Endothelial cell of umbilical vein (primary cell): ENCODE data around the gene GPR42. TPM values are rescaled to one million over a fixed set of nuclear protein-coding genes. Genes with fewer than 3 reads are reported as not detected.

Experiments used
- BruUV-seq: library from RNA; stranded (reverse); fragments of 400-500 nt; replicated peaks from 2 replicates; lab custom pipeline; 2021; lab: Mats Ljungman, UMichigan
- CTCF ChIA-PET: fragments of 300-600, 350-600 bp; sonication (Branson Sonifier 250); formaldehyde crosslinking; loops from one replicate; lab custom pipeline; 2021; ENCODE audit warnings: antibody characterized with exemption, inconsistent platforms; lab: Charles Lee
- POLR2A ChIA-PET: fragments of 300-600, 350-600 bp; sonication (Branson Sonifier 250); formaldehyde crosslinking; loops from one replicate; lab custom pipeline; 2021; ENCODE audit warnings: antibody characterized with exemption, inconsistent platforms; lab: Charles Lee
- DNase-seq: peaks from one replicate; pipeline ENCODE4 v3.0.0-alpha.2; 2011; ENCODE audit warnings: low read depth, low spot score
- FAIRE-seq: peaks from 2 replicates; lab custom pipeline; 2011; peaks lifted over from hg19 to GRCh38; lab: Jason Lieb, UNC
- H2AFZ ChIP-seq: 2 replicates; pipeline ENCODE4 v1.6.0; 2012; ENCODE audit warnings: low read depth, low read length, control low read depth, inconsistent platforms
- H3K27ac ChIP-seq: 2 replicates; pipeline ENCODE4 v1.5.1; 2011; ENCODE audit warnings: low read depth, mild to moderate bottlenecking, control low read depth, low read length, moderate library complexity; ENCODE audit not compliant: insufficient read depth
- H3K27me3 ChIP-seq, 2 experiments: 2 replicates each; pipeline versions ENCODE4 v1.6.0 to v1.6.1; 2011; ENCODE audit warnings: low read length in 2 of 2, mixed read lengths in 1 of 2; ENCODE audit not compliant: control insufficient read depth in 2 of 2, insufficient read depth in 2 of 2
- H3K36me3 ChIP-seq, 2 experiments: 2 replicates in 1 of 2; 3 replicates in 1 of 2; pipeline ENCODE4 v1.5.1; 2011; ENCODE audit warnings: low read length in 2 of 2, mild to moderate bottlenecking in 1 of 2, moderate library complexity in 1 of 2; ENCODE audit not compliant: control insufficient read depth in 2 of 2, insufficient read depth in 2 of 2; ENCODE audit errors: extremely low read depth in 1 of 2
- H3K4me1 ChIP-seq: 3 replicates; pipeline ENCODE4 v1.5.1; 2011; ENCODE audit warnings: mild to moderate bottlenecking, low read length; ENCODE audit not compliant: control insufficient read depth, insufficient read depth; ENCODE audit errors: extremely low read depth
- H3K4me2 ChIP-seq: 2 replicates; pipeline ENCODE4 v1.6.1; 2011; ENCODE audit warnings: low read length, control low read depth, mixed read lengths; ENCODE audit not compliant: insufficient read depth
- H3K4me3 ChIP-seq, 3 experiments: fragments of 200-600 bp in 1 of 3; sonication (generic), shearing (Covaris generic) in 1 of 3; replicated peaks in 1 of 3; 2 replicates each; pipeline ENCODE4 v1.5.1; 2011 to 2016; ENCODE audit warnings: control low read depth in 3 of 3, low read length in 3 of 3, mild to moderate bottlenecking in 2 of 3, inconsistent platforms in 1 of 3, low read depth in 1 of 3, moderate library complexity in 1 of 3; ENCODE audit not compliant: insufficient read depth in 1 of 3
- H3K79me2 ChIP-seq: 2 replicates; pipeline ENCODE4 v1.6.0; 2012; ENCODE audit warnings: low read length, inconsistent platforms; ENCODE audit not compliant: control insufficient read depth, insufficient read depth
- H3K9ac ChIP-seq: replicated peaks from 2 replicates; pipeline ENCODE3; 2011; ENCODE audit warnings: low read length, control low read depth; ENCODE audit not compliant: insufficient read depth; ENCODE audit errors: extremely low read depth
- H3K9me1 ChIP-seq: replicated peaks from 3 replicates; pipeline ENCODE4 v1.6.0; 2011; ENCODE audit warnings: mild to moderate bottlenecking, low read length; ENCODE audit not compliant: control insufficient read depth, insufficient read depth; ENCODE audit errors: extremely low read depth
- H3K9me3 ChIP-seq: replicated peaks from 2 replicates; pipeline ENCODE4 v1.5.1; 2012; ENCODE audit warnings: low read length, inconsistent platforms; ENCODE audit not compliant: control insufficient read depth, insufficient read depth
- H4K20me1 ChIP-seq: replicated peaks from 2 replicates; pipeline ENCODE3; 2011; ENCODE audit warnings: mild to moderate bottlenecking, low read length; ENCODE audit not compliant: control insufficient read depth, insufficient read depth; ENCODE audit errors: extremely low read depth
- EZH2 ChIP-seq: IDR thresholded peaks from 2 replicates; pipeline ENCODE4 v1.6.1; 2012; ENCODE audit warnings: borderline replicate concordance, low read depth, mild to moderate bottlenecking, moderate library complexity, low read length, inconsistent platforms; ENCODE audit not compliant: severe bottlenecking
- FOS ChIP-seq: IDR thresholded peaks from 2 replicates; pipeline ENCODE4 v1.6.1; 2011; ENCODE audit warnings: mild to moderate bottlenecking, low read length, moderate library complexity, borderline replicate concordance; ENCODE audit not compliant: insufficient read depth
- GATA2 ChIP-seq: IDR thresholded peaks from 2 replicates; pipeline ENCODE4 v1.7.0; 2011; ENCODE audit warnings: low read depth, mild to moderate bottlenecking, moderate library complexity, mixed read lengths, low read length; ENCODE audit not compliant: insufficient read length, insufficient read depth
- JUN ChIP-seq: IDR thresholded peaks from 2 replicates; pipeline ENCODE4 v1.6.1; 2011; ENCODE audit warnings: borderline replicate concordance, low read depth; ENCODE audit not compliant: insufficient read length, insufficient read depth
- MYC ChIP-seq: IDR thresholded peaks from one replicate; pipeline ENCODE4 v1.6.1; 2011; ENCODE audit warnings: mild to moderate bottlenecking, low read depth, low read length
- POLR2A ChIP-seq: IDR thresholded peaks from 2 replicates; pipeline ENCODE4 v1.6.1; 2012; ENCODE audit warnings: low read depth, mild to moderate bottlenecking, control low read depth, low read length
- POLR2AphosphoS5 ChIP-seq: IDR thresholded peaks from 2 replicates; pipeline ENCODE4 v1.6.1; 2012; ENCODE audit warnings: low read depth, mild to moderate bottlenecking, control low read depth, low read length, moderate library complexity; ENCODE audit not compliant: insufficient read depth
- dilution Hi-C: fragments of 300-500 bp; cut with MboI; formaldehyde crosslinking; loops from one replicate; pipeline ENCODE4 v1.15.0; 2019; ENCODE audit warnings: low sequenced_read_pairs; ENCODE audit not compliant: extremely low pct_ligation_motif_present
- intact Hi-C: fragments of 100-400 bp; cut with micrococcal nuclease; formaldehyde crosslinking; loops from one replicate; pipeline ENCODE4 v1.10.0; 2022
- polyA plus RNA-seq, 4 experiments: library from polyadenylated mRNA; depleted of rRNA in 3 of 4; stranded (reverse) in 3 of 4; unstranded in 1 of 4; fragments of >200 nt; gene quantifications; 2 replicates each; pipeline versions ENCODE4 v1.2.1 to v1.2.3, GENCODE V29; 2011 to 2012; ENCODE audit warnings: missing spikeins in 1 of 4
- total RNA-seq: library from RNA; stranded (reverse); gene quantifications from 2 replicates; pipeline ENCODE4 v1.2.3, GENCODE V29; 2021
- TF ChIP-seq, protein P1 (sequence below): IDR thresholded peaks from 2 replicates; pipeline ENCODE4 v1.6.1; 2011; ENCODE audit not compliant: insufficient read depth, insufficient read length
- TF ChIP-seq, protein P2 (sequence below), 2 donors: IDR thresholded peaks; 1 replicate in 1 of 2; 2 replicates in 1 of 2; pipeline ENCODE4 v1.5.1; 2011; ENCODE audit warnings: low read length in 2 of 2, mild to moderate bottlenecking in 2 of 2, moderate library complexity in 2 of 2, control low read depth in 1 of 2, inconsistent platforms in 1 of 2, low read depth in 1 of 2; ENCODE audit not compliant: insufficient read depth in 1 of 2; ENCODE audit errors: extremely low read depth in 1 of 2

The GPR42 gene
- total and polyA plus RNA-seq, 2 donors (not counting 3 experiments of a cell fraction or from before 2014, with no cell fraction given) = not detected

DNA sequence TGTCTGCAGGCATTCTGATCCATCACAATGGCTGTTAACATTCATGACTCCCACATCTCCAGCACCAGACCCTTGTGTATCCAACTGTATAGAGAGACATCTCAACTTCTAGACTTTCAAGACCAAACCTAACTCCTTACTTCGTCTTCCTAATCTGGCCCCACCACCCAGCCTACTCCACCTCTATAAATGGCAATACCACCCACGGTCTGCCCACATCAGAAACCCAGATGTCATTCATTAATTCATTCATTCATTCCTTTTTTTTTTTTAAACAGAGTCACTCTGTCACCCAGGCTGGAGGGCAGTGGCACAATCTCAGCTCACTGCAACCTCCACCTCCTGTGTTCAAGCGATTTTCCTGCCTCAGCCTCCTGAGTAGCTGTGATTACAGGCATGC lies 10.4 kb downstream of the GPR42 start:
- Histone ChIP-seq H3K9me1 (no peaks in the 10 kb centered on the region), H3K79me2 (no peaks in the 10 kb centered on the region), H3K9ac (no peak overlapping the region), H2AFZ (no peak overlapping the region), H3K4me1 (no peaks in the 10 kb centered on the region), H3K4me3 (no peak overlapping the region), H4K20me1 (no peaks in the 10 kb centered on the region), H3K4me2 (no peak overlapping the region), H3K27me3 (no peaks in the 10 kb centered on the region), H3K36me3 (no peaks in the 10 kb centered on the region), H3K27ac (no peak overlapping the region), H3K9me3 (no peaks in the 10 kb centered on the region)
- ChIA-PET CTCF (no interaction called here), POLR2A (no interaction called here)
- TF ChIP-seq EZH2 = no peak
- TF ChIP-seq, protein P1, sequence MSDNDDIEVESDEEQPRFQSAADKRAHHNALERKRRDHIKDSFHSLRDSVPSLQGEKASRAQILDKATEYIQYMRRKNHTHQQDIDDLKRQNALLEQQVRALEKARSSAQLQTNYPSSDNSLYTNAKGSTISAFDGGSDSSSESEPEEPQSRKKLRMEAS = no peak
- TF ChIP-seq FOS = no peak
- no peak for TF ChIP-seq POLR2AphosphoS5
- TF ChIP-seq GATA2 = no peak
- TF ChIP-seq, protein P2, sequence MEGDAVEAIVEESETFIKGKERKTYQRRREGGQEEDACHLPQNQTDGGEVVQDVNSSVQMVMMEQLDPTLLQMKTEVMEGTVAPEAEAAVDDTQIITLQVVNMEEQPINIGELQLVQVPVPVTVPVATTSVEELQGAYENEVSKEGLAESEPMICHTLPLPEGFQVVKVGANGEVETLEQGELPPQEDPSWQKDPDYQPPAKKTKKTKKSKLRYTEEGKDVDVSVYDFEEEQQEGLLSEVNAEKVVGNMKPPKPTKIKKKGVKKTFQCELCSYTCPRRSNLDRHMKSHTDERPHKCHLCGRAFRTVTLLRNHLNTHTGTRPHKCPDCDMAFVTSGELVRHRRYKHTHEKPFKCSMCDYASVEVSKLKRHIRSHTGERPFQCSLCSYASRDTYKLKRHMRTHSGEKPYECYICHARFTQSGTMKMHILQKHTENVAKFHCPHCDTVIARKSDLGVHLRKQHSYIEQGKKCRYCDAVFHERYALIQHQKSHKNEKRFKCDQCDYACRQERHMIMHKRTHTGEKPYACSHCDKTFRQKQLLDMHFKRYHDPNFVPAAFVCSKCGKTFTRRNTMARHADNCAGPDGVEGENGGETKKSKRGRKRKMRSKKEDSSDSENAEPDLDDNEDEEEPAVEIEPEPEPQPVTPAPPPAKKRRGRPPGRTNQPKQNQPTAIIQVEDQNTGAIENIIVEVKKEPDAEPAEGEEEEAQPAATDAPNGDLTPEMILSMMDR (IDR thresholded peaks at IDR 0.05; ENCODE audit: extremely low read depth in 1 of 2, insufficient read depth in 1 of 2, low read depth in 1 of 2, low read length in 2 of 2) = no peak
- no peak for TF ChIP-seq JUN
- no peak for TF ChIP-seq POLR2A
- no peak for TF ChIP-seq MYC
- dilution Hi-C loops = no loop called here
- BruUV-seq = no TSS peak
- intact Hi-C loops = no loop called here
- FAIRE-seq (no peak), DNase-seq (no peak)
